ENCODE measurements around the gene TENM4. TPM values are rescaled to one million over a fixed set of nuclear protein-coding genes. Genes with fewer than 3 reads are reported as not detected.

TENM4 gene
- total RNA-seq, 2 donors from 2014 or later, result 2.6 to 6.8 TPM

GRCh38 chr11:78696177-78696576 lies 744.7 kb downstream of the TENM4 start:
- TF ChIP-seq POLR2AphosphoS5 (IDR thresholded peaks at IDR 0.05) (no peak), POLR2A (IDR thresholded peaks at IDR 0.05) (no peak), CTCF (IDR thresholded peaks at IDR 0.05) (no peak)
- DNase-seq (ENCODE audit: low spot score), result no peak
- no peaks in the 10 kb centered on the region for H3K36me3 ChIP-seq
- H3K4me1 ChIP-seq (replicated peaks), result no peaks in the 10 kb centered on the region
- H3K9me3 ChIP-seq, result no peaks in the 10 kb centered on the region
- H3K4me3 ChIP-seq, result no peak overlapping the region
- no peaks in the 10 kb centered on the region for H3K27me3 ChIP-seq (replicated peaks; ENCODE audit: insufficient read depth)
- WGBS, result 86% methylated on average over 7 of the region's 7 CpGs
- intact Hi-C loops (cut with DNase I), result no loop called here
- H3K27ac ChIP-seq, result no peak overlapping the region

- 86% methylated on average over 4 of the region's 4 CpGs for WGBS
- Histone ChIP-seq H3K27me3 (replicated peaks; ENCODE audit: insufficient read depth) (no peaks in the 10 kb centered on the region), H3K36me3 (no peaks in the 10 kb centered on the region), H3K9me3 (no peaks in the 10 kb centered on the region), H3K4me3 (no peak overlapping the region), H3K27ac (no peak overlapping the region), H3K4me1 (replicated peaks) (no peaks in the 10 kb centered on the region)
- no peak for DNase-seq (ENCODE audit: low spot score)
- intact Hi-C loops (cut with DNase I), result no loop called here
- no peak for TF ChIP-seq CTCF (IDR thresholded peaks at IDR 0.05)
- TF ChIP-seq POLR2A (IDR thresholded peaks at IDR 0.05), result no peak
- TF ChIP-seq POLR2AphosphoS5 (IDR thresholded peaks at IDR 0.05), result no peak
Observed at GRCh38 chr11:78694152-78694551, 746.7 kb downstream of the TENM4 start.

- H3K4me3 ChIP-seq, result no peak overlapping the region
- H3K27me3 ChIP-seq (replicated peaks; ENCODE audit: insufficient read depth), result no peaks in the 10 kb centered on the region
- intact Hi-C loops (cut with DNase I), result no loop called here
- H3K27ac ChIP-seq, result no peak overlapping the region
- DNase-seq (ENCODE audit: low spot score), result no peak
- H3K4me1 ChIP-seq (replicated peaks), result no peaks in the 10 kb centered on the region
- TF ChIP-seq POLR2A (IDR thresholded peaks at IDR 0.05), result no peak
- TF ChIP-seq POLR2AphosphoS5 (IDR thresholded peaks at IDR 0.05), result no peak
- no peak for TF ChIP-seq CTCF (IDR thresholded peaks at IDR 0.05)
- H3K9me3 ChIP-seq, result no peaks in the 10 kb centered on the region
- WGBS, result 69% methylated on average over 2 of the region's 2 CpGs
- no peaks in the 10 kb centered on the region for H3K36me3 ChIP-seq
Observed at GRCh38 chr11:78691215-78691614, 749.6 kb downstream of the TENM4 start.

GRCh38 chr11:78690352-78690987 lies 750.4 kb downstream of the TENM4 start:
- no peak for DNase-seq (ENCODE audit: low spot score)
- TF ChIP-seq POLR2A (IDR thresholded peaks at IDR 0.05) (no peak), POLR2AphosphoS5 (IDR thresholded peaks at IDR 0.05) (no peak), CTCF (IDR thresholded peaks at IDR 0.05) (no peak)
- Histone ChIP-seq H3K27me3 (replicated peaks; ENCODE audit: insufficient read depth) (no peaks in the 10 kb centered on the region), H3K9me3 (no peaks in the 10 kb centered on the region), H3K36me3 (no peaks in the 10 kb centered on the region), H3K4me3 (no peak overlapping the region), H3K4me1 (replicated peaks) (no peaks in the 10 kb centered on the region), H3K27ac (no peak overlapping the region)
- WGBS, result 88% methylated on average over 2 of the region's 2 CpGs
- intact Hi-C loops (cut with DNase I), result no loop called here

- 82% methylated on average over 5 of the region's 5 CpGs for WGBS
- no peak for DNase-seq (ENCODE audit: low spot score)
- TF ChIP-seq POLR2A (IDR thresholded peaks at IDR 0.05) (no peak), POLR2AphosphoS5 (IDR thresholded peaks at IDR 0.05) (no peak), CTCF (IDR thresholded peaks at IDR 0.05) (no peak)
- Histone ChIP-seq H3K27me3 (replicated peaks; ENCODE audit: insufficient read depth) (no peaks in the 10 kb centered on the region), H3K36me3 (no peaks in the 10 kb centered on the region), H3K4me3 (no peak overlapping the region), H3K9me3 (no peaks in the 10 kb centered on the region), H3K27ac (no peak overlapping the region), H3K4me1 (replicated peaks) (no peaks in the 10 kb centered on the region)
- intact Hi-C loops (cut with DNase I), result no loop called here
Observed at GRCh38 chr11:78689585-78690153, 751.2 kb downstream of the TENM4 start.
